SK-N-MC (cell line): ENCODE data around the gene TGOLN2.
"Not testable (repeated sequence)": the region's sequence is repeated elsewhere in the genome, so short reads cannot be mapped to it uniquely, and the experiment has no call there.

Experiments used
- EZH2 ChIP-seq: fragments of 200-600 bp; sonication (generic); IDR thresholded peaks from one replicate; pipeline ENCODE4 v1.6.1; 2017; ENCODE audit warnings: antibody characterized with exemption
- FOXP2 ChIP-seq: optimal IDR thresholded peaks from 2 replicates; pipeline ENCODE3; 2011; ENCODE audit warnings: mild to moderate bottlenecking, moderate library complexity; ENCODE audit not compliant: insufficient read depth; ENCODE audit errors: extremely low read length, control extremely low read depth
- POLR2AphosphoS5 ChIP-seq: IDR thresholded peaks from 2 replicates; pipeline ENCODE4 v1.6.1; 2012; ENCODE audit warnings: mild to moderate bottlenecking, low read depth, low read length, borderline replicate concordance

DNA sequence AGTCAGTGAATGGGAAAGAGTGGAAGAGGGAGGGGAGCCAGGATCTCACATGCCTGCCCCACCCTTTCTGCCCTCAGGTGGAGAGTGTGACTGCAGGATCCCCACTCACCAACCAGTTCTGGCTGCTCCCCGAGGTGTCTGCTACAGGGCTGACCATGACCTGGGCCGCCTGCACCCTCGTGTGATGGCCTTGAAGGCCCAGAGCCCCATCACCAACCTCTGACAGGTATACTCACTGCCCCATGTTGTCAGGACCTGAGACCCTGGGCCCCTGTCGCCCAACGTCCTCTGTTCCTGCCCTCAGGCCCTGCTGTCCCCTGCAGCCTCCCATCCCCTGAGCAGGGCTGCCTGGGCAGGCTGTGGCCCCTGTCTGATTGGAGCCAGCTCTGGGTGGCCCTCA is 11.9 kb downstream of the TGOLN2 start:
- not testable (repeated sequence) for TF ChIP-seq EZH2, POLR2AphosphoS5, FOXP2
